HG02759 (cell line): ENCODE measurements around the gene LSS.
"Not testable (repeated sequence)": the region's sequence is repeated elsewhere in the genome, so short reads cannot be mapped to it uniquely, and the experiment has no call there.

Experiments used
- ATAC-seq: cut with Tn5 transposase; IDR thresholded peaks from one replicate; pipeline ENCODE4 v1.9.1; 2021; ENCODE audit warnings: mild to moderate bottlenecking, moderate library complexity; ENCODE audit not compliant: unreplicated experiment

LSS gene

DNA sequence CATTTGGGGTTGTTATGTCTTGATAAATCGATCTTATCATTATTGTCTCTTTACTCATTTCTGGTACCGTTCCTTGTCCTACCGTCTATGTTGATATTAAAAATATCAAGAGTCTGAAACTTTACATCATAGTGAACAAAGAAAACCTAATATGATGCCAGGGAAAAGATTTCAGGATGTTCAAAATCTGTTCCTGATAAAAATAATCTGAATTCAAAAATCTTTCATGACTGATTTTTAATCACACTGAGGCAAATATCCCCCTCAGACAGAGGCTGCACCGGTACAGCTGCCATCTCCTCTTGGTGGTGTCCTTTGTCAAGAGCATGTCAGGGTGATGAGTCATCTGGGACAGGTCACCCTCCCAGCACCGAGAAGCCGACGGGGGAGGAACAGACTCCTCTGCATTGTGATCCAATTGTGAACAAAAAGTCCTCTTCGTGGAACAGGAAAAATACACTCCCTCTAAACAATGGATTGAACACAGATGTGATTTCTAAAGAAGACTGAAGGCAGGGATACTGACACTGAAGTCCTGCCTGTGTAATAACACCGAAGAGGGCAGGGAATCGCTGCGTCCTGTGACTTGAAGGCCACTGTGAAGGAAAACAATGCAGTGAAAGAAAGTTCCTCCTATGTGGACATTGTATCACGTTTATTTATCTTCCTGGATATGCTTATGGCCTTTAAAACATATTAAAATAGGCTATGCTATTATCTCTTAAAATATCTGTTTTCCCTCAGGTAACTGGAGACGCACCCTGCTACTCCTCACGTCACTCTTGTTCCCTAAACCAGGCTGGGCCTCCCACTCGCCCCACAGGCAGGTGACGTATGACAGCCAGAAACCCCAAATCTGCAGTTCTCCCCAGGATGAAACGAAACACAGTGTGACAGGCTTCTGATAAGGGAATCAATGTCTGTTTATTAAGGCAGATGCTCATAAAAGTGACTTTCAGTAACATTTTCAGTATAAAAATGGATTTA lies 40.1 kb downstream of the LSS start:
- ATAC-seq: no peak

DNA sequence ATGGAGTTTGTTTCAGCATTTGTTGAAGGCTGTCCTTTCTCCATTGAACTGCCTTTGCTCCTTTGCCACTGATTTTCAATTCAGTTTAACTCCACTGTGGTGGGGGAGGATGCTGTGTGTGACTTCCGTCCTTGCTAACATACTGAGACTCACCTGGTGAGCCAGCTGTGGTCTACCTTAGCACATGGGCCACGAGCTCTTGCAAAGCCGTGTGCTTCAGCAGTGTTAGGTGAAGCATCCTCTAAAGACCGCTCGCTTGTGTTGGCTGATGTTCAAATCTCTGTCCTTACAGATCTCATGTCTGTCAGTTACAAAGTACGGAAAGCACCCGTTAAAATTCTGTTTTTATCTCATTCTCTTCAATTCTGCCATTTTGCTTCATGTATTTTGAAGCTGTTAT lies 40.8 kb downstream of the LSS start:
- no peak for ATAC-seq

DNA sequence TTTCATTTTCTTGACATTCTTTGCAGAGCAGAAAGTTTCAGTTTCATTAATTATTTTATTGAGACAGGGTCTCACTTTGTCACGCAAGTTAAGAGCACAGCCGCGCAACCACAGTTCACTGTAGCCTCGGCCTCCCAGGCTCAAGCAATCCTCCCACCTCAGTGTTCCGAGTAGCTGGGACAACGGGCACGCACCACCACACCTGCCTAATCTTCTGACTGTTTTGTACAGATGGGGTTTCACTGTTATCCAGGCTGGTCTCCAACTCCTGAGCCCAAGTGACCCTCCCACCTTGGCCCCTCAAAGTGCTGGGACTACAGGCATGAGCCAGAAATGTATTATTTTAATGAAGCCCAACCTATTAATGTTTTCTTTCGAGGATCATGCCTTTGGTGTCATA lies 41.3 kb downstream of the LSS start:
- ATAC-seq: no peak

DNA sequence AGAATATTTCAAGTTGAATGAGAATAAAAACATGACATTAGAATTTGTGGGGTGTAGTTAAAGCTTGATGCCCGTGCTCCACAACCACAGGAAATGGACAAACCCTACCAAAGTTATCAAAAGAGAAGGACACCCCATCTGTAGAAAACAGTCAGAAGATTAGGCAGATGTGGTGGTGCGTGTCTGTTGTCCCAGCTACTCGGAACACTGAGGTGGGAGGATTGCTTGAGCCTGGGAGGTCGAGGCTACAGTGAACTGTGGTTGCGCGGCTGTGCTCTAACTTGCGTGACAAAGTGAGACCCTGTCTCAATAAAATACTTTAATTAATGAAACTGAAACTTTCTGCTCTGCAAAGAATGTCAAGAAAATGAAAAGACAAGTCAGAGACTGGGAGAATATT lies 42.9 kb downstream of the LSS start:
- no peak for ATAC-seq

DNA sequence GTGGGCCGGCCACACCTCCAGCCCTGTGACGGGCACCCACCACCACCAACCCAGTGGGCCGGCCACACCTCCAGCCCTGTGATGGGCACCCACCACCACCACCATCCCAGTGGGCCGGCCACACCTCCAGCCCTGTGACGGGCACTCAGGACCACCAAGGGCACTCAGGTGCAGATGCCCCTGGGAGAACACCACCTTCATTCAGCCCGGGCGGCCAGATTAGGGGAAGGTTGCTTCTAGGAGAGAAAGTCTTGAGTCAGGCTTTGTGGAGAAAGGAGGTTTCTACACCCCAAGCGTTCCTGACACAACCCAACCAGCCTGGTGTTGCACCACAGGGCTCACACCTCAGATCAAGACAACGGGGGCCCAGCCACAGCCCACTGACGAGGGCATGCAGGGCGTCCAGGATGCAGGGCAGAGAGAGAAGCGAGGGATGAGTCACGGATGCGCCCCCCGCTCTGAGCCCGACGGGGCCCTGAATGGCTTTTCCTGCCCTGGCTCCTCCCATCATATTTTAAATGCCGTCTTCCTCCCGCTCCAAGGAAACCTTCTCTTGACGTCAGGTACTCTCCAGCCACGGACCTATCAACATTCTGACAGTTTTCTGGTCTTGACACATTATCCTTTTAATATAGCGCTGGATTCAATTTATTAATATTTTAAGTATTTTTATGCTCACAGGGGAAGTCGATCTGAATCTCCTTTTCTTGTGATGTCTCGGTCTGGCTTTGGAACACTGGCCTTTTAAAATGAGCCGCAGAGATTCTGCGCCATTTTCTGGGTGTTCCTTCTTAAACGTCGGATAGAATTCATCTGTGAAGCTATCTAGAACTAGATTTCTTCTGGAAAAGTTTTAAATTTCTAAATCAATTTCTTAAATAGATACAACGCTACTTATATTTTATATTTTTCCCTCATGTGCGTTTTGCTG lies 43.7 kb downstream of the LSS start:
- peak; percentile 72 for ATAC-seq

DNA sequence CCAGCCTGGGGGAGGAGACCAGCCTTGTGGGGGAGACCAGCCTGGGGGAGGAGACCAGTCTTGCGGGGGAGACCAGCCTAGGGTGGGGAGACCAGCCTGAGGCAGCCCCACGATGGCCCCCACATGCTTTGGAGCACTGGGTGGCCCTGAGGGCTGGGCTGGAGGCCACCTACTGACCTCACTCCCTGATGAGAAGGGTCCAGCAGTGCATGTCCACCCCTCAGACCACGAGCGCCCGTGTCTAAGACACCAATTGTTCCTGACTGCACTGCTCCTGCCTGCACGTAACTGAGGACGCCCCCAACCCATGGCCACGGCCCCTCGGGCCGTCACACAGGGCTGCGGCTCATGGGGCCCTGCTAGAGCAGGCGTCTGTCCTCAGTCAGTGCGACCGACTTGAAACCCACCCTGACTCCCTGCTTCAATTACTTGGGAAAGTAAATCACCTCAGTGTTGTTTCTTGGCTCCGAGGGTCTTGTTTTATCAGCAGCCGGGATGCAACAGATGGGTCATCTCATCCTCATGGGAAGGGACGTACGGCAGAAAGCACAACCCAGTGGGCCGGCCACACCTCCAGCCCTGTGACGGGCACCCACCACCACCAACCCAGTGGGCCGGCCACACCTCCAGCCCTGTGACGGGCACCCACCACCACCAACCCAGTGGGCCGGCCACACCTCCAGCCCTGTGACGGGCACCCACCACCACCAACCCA lies 44.5 kb downstream of the LSS start, which contains the start of gene SPATC1L:
Gene SPATC1L, minus strand, starts transcription at position 550 of the 715 bp plus-strand sequence. CDS start 1,643 bp downstream, outside the sequence.
- peak; percentile 70 for ATAC-seq

DNA sequence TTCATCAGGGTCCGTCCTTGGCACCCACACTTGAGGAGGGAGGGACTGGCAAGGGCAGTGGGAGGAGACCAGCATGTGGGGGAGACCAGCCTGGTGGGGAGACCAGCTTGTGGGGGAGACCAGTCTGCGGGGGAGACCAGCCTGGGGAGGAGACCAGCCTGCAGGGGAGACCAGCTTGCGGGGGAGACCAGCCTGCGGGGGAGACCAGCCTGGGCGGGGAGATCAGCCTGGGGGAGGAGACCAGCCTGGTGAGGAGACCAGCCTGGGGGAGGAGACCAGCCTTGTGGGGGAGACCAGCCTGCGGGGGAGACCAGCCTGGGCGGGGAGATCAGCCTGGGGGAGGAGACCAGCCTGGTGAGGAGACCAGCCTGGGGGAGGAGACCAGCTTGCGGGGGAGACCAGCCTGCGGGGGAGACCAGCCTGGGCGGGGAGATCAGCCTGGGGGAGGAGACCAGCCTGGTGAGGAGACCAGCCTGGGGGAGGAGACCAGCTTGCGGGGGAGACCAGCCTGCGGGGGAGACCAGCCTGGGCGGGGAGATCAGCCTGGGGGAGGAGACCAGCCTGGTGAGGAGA lies 45.2 kb downstream of the LSS start:
- ATAC-seq: not testable (repeated sequence)

DNA sequence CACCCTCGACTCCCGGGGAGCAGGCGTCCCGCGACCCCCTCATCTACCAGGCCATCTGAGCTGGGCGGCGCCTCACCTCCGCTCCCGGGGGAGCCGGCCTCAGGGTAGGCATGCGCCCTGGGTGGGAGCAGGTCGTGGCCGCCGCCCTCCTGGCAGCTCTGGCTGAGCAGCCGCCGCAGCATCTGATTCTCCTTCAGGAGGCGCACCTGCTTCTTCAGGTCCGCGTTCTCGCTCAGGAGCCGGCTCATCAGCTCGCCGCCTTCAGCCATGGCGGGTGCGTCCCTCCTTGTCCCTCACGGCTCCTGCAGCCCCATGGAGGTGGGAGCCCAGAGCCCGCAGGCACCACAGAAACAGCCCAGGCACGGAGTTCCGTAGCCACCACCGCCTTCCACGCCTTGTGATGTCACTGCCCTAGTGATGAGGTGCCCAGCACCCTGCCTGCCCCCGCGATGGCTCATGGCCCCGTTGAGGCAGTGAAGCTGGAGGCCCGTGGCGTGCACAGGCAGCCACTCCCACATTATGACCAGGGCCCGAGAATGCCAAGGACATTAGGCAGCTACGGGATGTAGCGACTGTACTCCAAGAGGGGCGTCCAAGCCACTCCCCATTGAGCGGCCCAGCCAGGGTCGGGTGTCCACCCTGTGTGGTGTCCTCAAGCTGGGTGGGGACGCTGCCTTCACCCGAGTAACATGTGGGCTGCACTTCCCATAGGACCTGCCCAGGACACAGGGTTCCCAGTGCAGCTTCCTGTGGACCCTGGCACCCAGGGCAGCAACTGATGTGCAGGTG lies 45.8 kb downstream of the LSS start:
- no peak for ATAC-seq

DNA sequence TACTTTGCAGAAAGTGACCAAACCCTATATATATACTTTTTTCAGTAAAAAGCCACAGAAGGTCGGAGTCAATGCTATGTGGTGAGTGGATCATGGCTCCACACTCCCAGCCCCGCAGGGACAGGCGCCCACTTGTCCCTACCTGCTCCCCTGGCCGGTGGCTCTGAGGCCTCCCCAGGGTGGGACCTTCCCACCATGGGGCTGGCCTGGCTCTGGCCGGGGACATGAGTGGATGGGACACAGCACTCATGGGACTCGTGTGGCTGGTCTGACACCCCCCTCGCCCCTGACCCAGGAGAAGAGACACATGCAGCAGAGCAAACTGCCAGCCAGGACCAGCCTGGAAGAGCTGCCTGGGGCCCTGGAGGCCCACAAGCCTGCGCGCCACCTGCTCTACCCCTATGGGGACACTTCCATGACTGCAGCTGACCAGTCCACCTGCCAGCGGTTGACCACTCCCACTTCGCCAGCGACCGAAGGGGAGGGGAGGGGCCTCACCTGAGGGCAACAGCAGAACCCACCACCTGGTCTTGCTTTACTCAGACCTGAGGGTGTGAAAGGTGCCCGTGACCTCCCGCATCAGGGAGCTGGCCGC lies 46.5 kb downstream of the LSS start:
- no peak for ATAC-seq

DNA sequence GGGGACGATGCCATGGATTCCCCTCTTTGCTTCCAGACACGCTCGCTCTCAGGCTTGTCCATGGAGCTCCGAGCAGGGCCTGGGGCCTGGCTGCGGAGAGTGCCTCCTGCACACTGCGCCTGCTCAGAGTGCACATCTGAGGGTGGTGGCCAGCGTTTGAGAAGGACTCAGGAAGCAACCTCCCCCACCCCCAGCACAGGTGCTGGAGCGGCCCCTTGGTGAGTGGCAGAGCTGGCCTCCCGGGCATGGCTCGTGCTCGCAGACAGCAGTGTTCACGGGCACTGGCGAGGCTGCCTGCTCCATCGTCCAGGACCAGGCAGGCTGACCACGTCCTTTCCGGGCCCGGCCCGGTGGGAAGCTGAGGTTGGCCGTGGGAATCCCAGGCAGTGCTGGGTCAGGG lies 47.1 kb downstream of the LSS start:
- no peak for ATAC-seq

DNA sequence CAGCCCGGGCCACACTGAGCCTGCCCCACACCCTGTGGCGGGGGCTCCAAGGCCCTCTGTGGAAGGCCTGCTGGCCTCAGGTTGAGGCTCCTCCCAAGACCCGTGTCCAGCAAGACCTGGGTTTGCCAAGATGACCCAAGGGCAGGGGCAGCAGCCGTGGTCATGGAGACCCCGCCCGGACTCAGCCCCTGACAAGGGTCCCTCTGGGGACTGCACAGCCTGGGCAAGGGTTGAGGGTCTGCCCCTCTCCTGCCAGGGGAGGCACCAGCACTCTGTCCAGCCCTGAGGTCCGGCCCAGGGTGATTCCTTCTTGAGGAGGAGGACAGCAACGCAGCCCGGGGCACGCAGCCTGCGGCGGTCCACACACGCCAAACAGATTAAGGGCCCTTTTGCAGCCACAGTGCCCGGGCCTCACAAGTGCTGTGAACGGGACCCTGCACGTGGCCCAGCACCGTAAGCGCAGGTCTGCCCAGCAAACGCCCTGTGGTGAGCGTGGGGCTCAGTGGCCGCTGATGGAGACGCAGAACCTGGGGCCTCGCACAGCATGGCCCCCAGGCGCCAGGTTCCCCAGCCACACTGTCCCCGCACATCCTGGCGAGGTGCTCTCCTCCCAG lies 47.7 kb downstream of the LSS start:
- no peak for ATAC-seq

DNA sequence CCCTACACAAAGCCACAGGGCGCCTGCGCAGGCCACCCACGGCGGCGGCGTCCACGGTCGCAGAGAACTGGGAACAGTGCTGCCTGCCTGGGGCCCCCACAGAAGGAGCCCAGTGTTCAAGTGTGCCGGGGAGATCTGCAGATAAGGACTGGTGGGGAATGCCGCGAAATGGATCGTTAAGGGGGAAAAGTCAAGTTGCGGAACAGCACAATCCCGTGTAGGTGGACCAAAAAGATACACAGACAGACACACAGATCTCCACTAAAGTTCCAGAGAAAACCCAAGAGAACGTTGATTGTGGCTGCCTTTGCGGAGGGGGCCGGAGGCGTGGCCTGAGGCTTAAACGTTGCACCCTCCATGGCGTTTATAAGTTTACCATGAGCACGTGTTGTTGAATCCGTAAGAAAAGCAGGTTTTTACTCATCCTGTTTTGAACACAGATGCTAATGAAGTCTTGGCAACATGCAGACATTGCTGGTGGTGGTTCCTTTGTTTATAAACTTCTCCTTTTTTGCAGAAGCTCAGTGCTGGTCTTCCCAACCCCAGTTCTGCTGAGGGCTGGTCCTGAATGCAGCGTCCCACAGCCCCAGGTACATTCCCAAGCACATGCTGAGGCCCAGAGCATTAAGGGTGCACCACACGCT lies 48.4 kb downstream of the LSS start:
- ATAC-seq: no peak

DNA sequence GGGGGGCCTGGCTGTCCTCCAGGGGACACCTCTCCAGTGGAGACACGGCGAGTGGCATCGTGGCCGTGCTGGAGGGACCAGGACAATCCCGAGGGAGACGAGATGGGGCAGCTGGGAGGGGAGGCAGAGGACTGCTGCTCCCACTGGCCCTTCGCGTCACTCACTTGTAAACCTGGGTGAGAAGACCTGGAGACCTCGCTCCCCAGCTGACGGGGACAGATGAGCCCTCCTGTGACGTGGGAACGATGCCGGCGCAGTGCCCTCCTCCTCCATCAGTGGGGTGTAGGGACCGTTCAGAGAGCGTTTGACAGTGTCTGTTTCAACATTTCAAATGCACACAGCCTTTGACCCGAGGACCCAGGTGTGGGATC lies 48.9 kb downstream of the LSS start:
- ATAC-seq: no peak

DNA sequence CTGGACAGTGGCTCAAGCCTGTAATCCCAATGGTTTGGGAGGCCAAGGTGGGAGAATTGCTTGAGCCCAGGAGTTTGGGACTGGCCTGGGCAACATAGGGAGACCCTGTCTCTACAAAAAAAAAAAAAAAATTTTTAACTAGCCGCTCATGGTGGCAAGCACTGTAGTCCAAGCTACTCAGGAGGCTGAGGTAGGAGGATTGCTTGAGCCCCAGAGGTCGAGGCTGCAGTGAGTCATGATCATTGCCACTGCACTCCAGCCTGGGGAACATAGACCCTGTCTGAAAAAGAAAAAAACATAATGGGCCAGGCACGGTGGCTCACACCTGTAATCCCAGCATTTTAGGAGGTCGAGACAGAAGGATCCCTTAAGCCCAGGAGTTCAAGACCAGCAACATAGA lies 49.6 kb downstream of the LSS start:
- ATAC-seq: no peak

DNA sequence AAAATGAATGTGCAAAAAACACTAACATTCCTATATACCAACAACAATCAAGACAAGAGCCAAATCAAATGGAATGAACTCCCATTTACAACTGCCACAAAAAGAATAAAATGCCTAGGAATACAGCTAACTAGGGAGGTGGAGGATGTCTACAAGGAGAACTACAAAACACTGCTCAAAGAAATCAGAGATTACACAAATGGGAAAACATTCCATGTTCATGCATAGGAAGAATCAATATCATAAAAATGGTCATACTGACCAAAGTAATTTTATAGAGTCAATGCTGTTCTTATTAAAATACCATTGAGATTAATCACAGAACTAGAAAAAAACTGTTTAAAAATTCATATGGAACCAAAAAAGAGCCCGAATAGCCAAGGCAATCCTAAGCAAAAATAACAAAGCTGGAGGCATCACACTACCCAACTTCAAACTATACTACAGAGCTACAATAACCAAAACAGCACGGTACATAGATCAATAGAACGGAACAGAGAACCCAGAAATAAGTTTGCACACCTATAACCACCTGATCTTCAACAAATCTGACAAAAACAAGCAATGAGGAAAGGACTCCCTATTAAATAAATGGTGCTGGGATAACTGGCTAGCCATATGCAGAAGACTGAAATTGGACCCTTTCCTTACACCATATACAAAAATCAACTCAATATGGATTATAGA lies 52.0 kb downstream of the LSS start:
- not testable (repeated sequence) for ATAC-seq

DNA sequence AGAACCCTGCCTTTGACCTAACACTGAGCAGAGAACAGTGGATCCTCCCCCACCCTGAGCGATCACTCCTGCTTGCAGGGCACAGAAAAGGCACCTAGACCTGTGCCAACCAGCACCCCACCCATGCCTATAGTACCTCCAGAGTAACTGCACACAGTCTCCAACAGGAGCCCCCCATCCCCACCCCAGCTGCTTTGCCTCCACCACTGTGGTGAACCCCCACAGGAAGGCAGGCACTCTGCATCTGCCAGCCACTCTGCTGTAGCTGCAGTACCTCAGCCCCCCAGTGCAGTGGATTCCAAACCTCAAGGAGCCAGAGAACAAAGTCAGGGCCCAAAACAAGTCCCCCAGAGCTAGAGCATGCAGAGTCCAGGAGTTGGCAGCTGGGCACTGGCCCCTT lies 55.0 kb downstream of the LSS start:
- no peak for ATAC-seq

DNA sequence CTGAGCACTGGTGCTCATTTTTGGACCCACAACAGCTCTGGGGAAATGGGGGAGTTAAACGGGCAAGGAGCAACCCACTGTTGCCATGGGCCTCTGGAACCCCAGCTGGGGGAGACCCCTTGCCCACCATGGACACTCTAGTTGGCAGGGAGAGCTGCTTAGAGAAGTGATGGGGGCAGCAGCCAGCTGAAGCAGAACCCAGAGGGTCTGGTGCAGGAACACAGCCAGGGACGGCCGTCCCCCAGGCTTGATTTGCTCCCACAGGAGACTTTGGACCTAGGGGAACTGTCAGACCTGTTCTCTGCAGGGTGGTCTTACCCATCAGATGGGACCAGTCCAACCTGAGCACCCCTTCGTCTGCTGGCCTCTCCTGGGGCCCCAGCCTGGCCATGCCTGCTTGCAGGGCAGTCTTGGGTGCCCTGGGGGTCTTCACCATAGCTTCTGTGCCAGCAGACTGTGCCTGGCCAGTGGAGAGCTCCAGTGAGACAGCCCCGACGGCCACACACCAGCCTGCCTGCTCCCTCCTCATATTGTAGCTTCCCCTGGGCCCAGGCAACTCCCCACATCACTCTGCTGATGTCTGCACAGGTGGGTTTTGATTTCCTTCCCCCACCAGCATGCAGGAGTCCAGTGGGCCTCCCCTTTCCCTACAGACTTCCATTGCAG lies 55.6 kb downstream of the LSS start:
- no peak for ATAC-seq
